ENCODE data around the gene MED27.

GRCh38 chr9:132117694-132118093 is 38.0 kb upstream of the MED27 start:
- no peak for TF ChIP-seq CTCF (conservative IDR thresholded peaks at IDR 0.05)
- TF ChIP-seq ZFX (IDR thresholded peaks at IDR 0.05): no peak

Data from C4-2B (cell line).